Nephron progenitor cell (in vitro differentiated cells): ENCODE measurements around the gene TMEM30A.

Source experiments
- DNase-seq: peaks from one replicate; pipeline ENCODE4 v3.0.0; 2021
- H3K27ac Mint-ChIP-seq: 2 replicates; pipeline ENCODE4 v1.8.0; 2021; ENCODE audit warnings: mild to moderate bottlenecking, moderate library complexity, mixed read lengths
- H3K27me3 Mint-ChIP-seq: 2 replicates; pipeline ENCODE4 v1.8.0; 2021; ENCODE audit warnings: mild to moderate bottlenecking, low read depth, mixed read lengths; ENCODE audit not compliant: poor library complexity
- H3K36me3 Mint-ChIP-seq: 2 replicates; pipeline ENCODE4 v1.8.0; 2021; ENCODE audit warnings: low read depth, mixed read lengths
- H3K4me1 Mint-ChIP-seq: 2 replicates; pipeline ENCODE4 v1.8.0; 2021; ENCODE audit warnings: mixed read lengths
- H3K4me3 Mint-ChIP-seq: 2 replicates; pipeline ENCODE4 v1.8.0; 2021; ENCODE audit warnings: mild to moderate bottlenecking, moderate library complexity, mixed read lengths
- H3K9me3 Mint-ChIP-seq: 2 replicates; pipeline ENCODE4 v1.8.0; 2021; ENCODE audit warnings: mild to moderate bottlenecking, moderate library complexity, mixed read lengths
- TF ChIP-seq, protein P1 (sequence below): fragments of 200-600 bp; sonication (generic); IDR thresholded peaks from 2 replicates; pipeline ENCODE4 v1.5.0; 2021; ENCODE audit warnings: antibody characterized with exemption

The TMEM30A gene

GRCh38 chr6:75283907-75284631 is 523 bp downstream of the TMEM30A start:
- H3K36me3 Mint-ChIP-seq: peaks cover 4% of the 10 kb centered on the region
- no peaks in the 10 kb centered on the region for H3K27me3 Mint-ChIP-seq
- no peaks in the 10 kb centered on the region for H3K9me3 Mint-ChIP-seq
- DNase-seq: peak; percentile 54
- H3K4me3 Mint-ChIP-seq: no peak overlapping the region
- TF ChIP-seq, protein P1, sequence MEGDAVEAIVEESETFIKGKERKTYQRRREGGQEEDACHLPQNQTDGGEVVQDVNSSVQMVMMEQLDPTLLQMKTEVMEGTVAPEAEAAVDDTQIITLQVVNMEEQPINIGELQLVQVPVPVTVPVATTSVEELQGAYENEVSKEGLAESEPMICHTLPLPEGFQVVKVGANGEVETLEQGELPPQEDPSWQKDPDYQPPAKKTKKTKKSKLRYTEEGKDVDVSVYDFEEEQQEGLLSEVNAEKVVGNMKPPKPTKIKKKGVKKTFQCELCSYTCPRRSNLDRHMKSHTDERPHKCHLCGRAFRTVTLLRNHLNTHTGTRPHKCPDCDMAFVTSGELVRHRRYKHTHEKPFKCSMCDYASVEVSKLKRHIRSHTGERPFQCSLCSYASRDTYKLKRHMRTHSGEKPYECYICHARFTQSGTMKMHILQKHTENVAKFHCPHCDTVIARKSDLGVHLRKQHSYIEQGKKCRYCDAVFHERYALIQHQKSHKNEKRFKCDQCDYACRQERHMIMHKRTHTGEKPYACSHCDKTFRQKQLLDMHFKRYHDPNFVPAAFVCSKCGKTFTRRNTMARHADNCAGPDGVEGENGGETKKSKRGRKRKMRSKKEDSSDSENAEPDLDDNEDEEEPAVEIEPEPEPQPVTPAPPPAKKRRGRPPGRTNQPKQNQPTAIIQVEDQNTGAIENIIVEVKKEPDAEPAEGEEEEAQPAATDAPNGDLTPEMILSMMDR: no peak
- H3K4me1 Mint-ChIP-seq: peaks cover 28% of the 10 kb centered on the region
- no peak overlapping the region for H3K27ac Mint-ChIP-seq

DNA sequence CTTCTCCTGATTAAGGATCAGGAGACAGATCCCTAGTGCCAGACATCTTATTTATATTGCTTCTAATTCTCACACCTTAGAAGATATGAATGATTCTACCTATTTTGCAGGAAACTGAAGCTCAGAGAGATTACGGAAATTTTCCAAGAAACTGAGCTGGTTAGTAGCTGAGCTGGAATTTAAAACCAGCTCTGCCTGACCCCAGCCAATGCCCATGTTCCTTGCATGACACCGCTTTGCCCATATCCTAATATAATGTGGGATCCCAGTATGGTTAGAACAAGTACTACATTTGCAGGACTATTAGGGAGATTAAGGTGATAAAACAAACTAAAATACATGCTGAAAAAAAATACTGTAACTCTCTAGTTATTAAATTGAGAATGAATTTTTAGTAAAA is 1.9 kb downstream of the TMEM30A start:
- TF ChIP-seq, protein P1: no peak
- Mint-ChIP-seq H3K27me3 (no peaks in the 10 kb centered on the region), H3K4me1 (peaks cover 39% of the 10 kb centered on the region), H3K36me3 (peaks cover 9% of the 10 kb centered on the region), H3K27ac (no peak overlapping the region), H3K4me3 (no peak overlapping the region), H3K9me3 (no peaks in the 10 kb centered on the region)
- no peak for DNase-seq

DNA sequence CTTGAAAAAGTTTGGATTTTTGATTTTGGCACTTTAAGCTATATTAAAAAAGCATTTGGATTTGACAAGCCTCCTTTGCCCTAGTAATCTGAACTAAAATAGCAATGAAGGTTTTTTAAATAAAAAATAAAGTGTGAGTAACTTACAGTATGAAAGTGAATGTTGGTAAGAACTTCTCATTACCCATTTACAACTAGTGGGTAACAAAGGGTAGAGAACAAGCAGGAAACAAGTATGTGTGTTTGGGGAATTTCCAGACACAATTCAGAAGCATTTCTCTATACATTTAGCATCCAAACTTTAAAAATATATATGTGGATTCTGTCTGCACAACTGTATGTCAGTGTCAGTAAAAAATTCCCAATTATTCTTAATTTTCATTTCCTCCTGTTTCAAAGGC is 2.9 kb downstream of the TMEM30A start:
- no peaks in the 10 kb centered on the region for H3K27me3 Mint-ChIP-seq
- peaks cover 14% of the 10 kb centered on the region for H3K36me3 Mint-ChIP-seq
- H3K4me3 Mint-ChIP-seq: peak overlapping the region; percentile 72
- no peaks in the 10 kb centered on the region for H3K9me3 Mint-ChIP-seq
- H3K4me1 Mint-ChIP-seq: peaks cover 34% of the 10 kb centered on the region
- H3K27ac Mint-ChIP-seq: no peak overlapping the region
- TF ChIP-seq, protein P1: no peak
- DNase-seq: no peak

DNA sequence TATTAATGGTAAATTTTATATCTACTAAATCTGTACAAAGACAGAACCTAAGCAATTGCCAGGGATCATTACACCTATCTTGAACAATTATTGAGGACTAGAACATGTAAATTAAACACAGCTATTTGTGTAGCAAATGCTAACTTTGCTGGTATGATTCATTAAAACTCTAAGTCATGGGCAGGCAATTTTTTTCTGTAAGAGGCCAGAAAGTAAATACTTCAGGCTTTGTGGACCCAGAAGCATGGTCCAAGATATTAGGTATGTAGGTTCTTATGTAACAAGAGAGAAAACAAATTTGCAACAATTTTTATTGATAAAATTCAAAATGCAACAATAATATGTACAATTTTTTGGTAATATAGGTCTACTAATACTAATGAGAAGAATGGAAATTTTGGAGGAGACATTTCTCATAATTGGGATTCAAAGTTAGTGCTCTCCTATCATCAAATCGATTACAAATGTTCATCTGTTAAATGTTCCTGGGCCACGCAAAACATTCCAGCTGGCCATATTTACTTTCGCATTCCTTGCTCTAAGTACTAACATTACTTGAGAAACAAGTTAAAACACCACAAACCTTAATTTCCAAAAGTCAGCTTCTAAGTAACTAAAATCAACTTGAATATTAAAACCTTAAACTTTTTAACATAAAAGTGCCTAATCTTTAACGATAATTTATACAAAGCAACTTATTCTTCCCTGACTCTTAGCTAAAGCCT is 4.3 kb downstream of the TMEM30A start:
- peaks cover 28% of the 10 kb centered on the region for H3K4me1 Mint-ChIP-seq
- no peak for DNase-seq
- no peak overlapping the region for H3K27ac Mint-ChIP-seq
- H3K36me3 Mint-ChIP-seq: peaks cover 27% of the 10 kb centered on the region
- TF ChIP-seq, protein P1: no peak
- peak overlapping the region; percentile 46 for H3K4me3 Mint-ChIP-seq
- H3K27me3 Mint-ChIP-seq: no peaks in the 10 kb centered on the region
- peaks cover under 1% of the 10 kb centered on the region for H3K9me3 Mint-ChIP-seq

- Mint-ChIP-seq H3K27ac (no peak overlapping the region), H3K9me3 (peaks cover 5% of the 10 kb centered on the region), H3K27me3 (no peaks in the 10 kb centered on the region), H3K4me1 (peaks cover 28% of the 10 kb centered on the region), H3K4me3 (no peak overlapping the region), H3K36me3 (peaks cover 35% of the 10 kb centered on the region)
- no peak for DNase-seq
- TF ChIP-seq, protein P1: no peak
Observed at GRCh38 chr6:75279418-75279817, 5.2 kb downstream of the TMEM30A start.
